Measurements from ENCODE around the gene PLCG2. TPM values are rescaled to one million over a fixed set of nuclear protein-coding genes. Genes with fewer than 3 reads are reported as not detected.
A peak's percentile ranks its signal among the peaks of the same experiment; 100 is the strongest.

The PLCG2 gene
- total and polyA plus RNA-seq, 2 donors = 8.0 to 13.0 TPM

- no peak overlapping the region for H3K4me3 ChIP-seq (ENCODE audit: low read depth, low read length)
- DNase-seq (ENCODE audit: extremely low spot score) = no peak
- no peak overlapping the region for H3K27ac ChIP-seq (ENCODE audit: low read depth)
- H3K4me1 ChIP-seq (ENCODE audit: insufficient read depth) = no peaks in the 10 kb centered on the region
- no peaks in the 10 kb centered on the region for H3K36me3 ChIP-seq (ENCODE audit: insufficient read depth)
- WGBS = 91% methylated on average over 11 of the region's 11 CpGs
Measured at GRCh38 chr16:81765111-81765919, 13.8 kb upstream of the PLCG2 start.

- DNase-seq (ENCODE audit: extremely low spot score) = no peak
- Histone ChIP-seq H3K27ac (ENCODE audit: low read depth) (no peak overlapping the region), H3K36me3 (ENCODE audit: insufficient read depth) (no peaks in the 10 kb centered on the region), H3K4me1 (ENCODE audit: insufficient read depth) (no peaks in the 10 kb centered on the region), H3K4me3 (ENCODE audit: low read depth, low read length) (no peak overlapping the region)
Measured at GRCh38 chr16:81765969-81766368, 13.1 kb upstream of the PLCG2 start.

- no peak overlapping the region for H3K4me3 ChIP-seq (ENCODE audit: low read depth, low read length)
- no peaks in the 10 kb centered on the region for H3K36me3 ChIP-seq (ENCODE audit: insufficient read depth)
- WGBS = 79% methylated on average over 9 of the region's 9 CpGs
- DNase-seq (ENCODE audit: extremely low spot score) = no peak
- H3K4me1 ChIP-seq (ENCODE audit: insufficient read depth) = no peaks in the 10 kb centered on the region
- H3K27ac ChIP-seq (ENCODE audit: low read depth) = no peak overlapping the region
Measured at GRCh38 chr16:81767987-81768592, 11.0 kb upstream of the PLCG2 start.

GRCh38 chr16:81770008-81770407 is 9.1 kb upstream of the PLCG2 start:
- DNase-seq (ENCODE audit: extremely low spot score) = no peak
- WGBS = 91% methylated on average over 7 of the region's 7 CpGs

GRCh38 chr16:81774348-81774747 is 4.7 kb upstream of the PLCG2 start:
- Histone ChIP-seq H3K4me1 (ENCODE audit: insufficient read depth) (peaks cover 2% of the 10 kb centered on the region), H3K27ac (ENCODE audit: low read depth) (no peak overlapping the region), H3K4me3 (ENCODE audit: low read depth, low read length) (no peak overlapping the region), H3K36me3 (ENCODE audit: insufficient read depth) (no peaks in the 10 kb centered on the region)
- WGBS = 63% methylated on average over 7 of the region's 7 CpGs
- DNase-seq (ENCODE audit: extremely low spot score) = no peak

More at GRCh38 chr16:81770008-81770407, 9.1 kb upstream of the PLCG2 start:
- Histone ChIP-seq H3K4me3 (ENCODE audit: low read depth, low read length) (no peak overlapping the region), H3K36me3 (ENCODE audit: insufficient read depth) (no peaks in the 10 kb centered on the region), H3K4me1 (ENCODE audit: insufficient read depth) (no peaks in the 10 kb centered on the region), H3K27ac (ENCODE audit: low read depth) (no peak overlapping the region)

GRCh38 chr16:81775570-81775969 is 3.5 kb upstream of the PLCG2 start:
- Histone ChIP-seq H3K4me1 (ENCODE audit: insufficient read depth) (peaks cover 2% of the 10 kb centered on the region), H3K27ac (ENCODE audit: low read depth) (no peak overlapping the region), H3K36me3 (ENCODE audit: insufficient read depth) (no peaks in the 10 kb centered on the region), H3K4me3 (ENCODE audit: low read depth, low read length) (no peak overlapping the region)
- no peak for DNase-seq (ENCODE audit: extremely low spot score)

GRCh38 chr16:81778231-81778630 is 860 bp upstream of the PLCG2 start:
- Histone ChIP-seq H3K36me3 (ENCODE audit: insufficient read depth) (no peaks in the 10 kb centered on the region), H3K4me1 (ENCODE audit: insufficient read depth) (peaks cover 2% of the 10 kb centered on the region), H3K4me3 (ENCODE audit: low read depth, low read length) (no peak overlapping the region), H3K27ac (ENCODE audit: low read depth) (no peak overlapping the region)
- no peak for DNase-seq (ENCODE audit: extremely low spot score)
- WGBS = 80% methylated on average over 6 of the region's 6 CpGs

GRCh38 chr16:81779536-81780320 is 637 bp downstream of the PLCG2 start:
- Histone ChIP-seq H3K4me3 (ENCODE audit: low read depth, low read length) (peak overlapping the region; percentile 65), H3K36me3 (ENCODE audit: insufficient read depth) (no peaks in the 10 kb centered on the region), H3K4me1 (ENCODE audit: insufficient read depth) (peaks cover 2% of the 10 kb centered on the region), H3K27ac (ENCODE audit: low read depth) (no peak overlapping the region)
- WGBS = 4% methylated on average over 58 of the region's 58 CpGs
- DNase-seq (ENCODE audit: extremely low spot score) = no peak

GRCh38 chr16:81780350-81780749 is 1.3 kb downstream of the PLCG2 start:
- 80% methylated on average over 8 of the region's 8 CpGs for WGBS
- no peaks in the 10 kb centered on the region for H3K36me3 ChIP-seq (ENCODE audit: insufficient read depth)
- no peak for DNase-seq (ENCODE audit: extremely low spot score)
- peaks cover 2% of the 10 kb centered on the region for H3K4me1 ChIP-seq (ENCODE audit: insufficient read depth)
- peak overlapping the region; percentile 65 for H3K4me3 ChIP-seq (ENCODE audit: low read depth, low read length)
- no peak overlapping the region for H3K27ac ChIP-seq (ENCODE audit: low read depth)

GRCh38 chr16:81782236-81782635 is 3.1 kb downstream of the PLCG2 start:
- DNase-seq (ENCODE audit: extremely low spot score) = no peak
- Histone ChIP-seq H3K4me3 (ENCODE audit: low read depth, low read length) (no peak overlapping the region), H3K36me3 (ENCODE audit: insufficient read depth) (no peaks in the 10 kb centered on the region), H3K4me1 (ENCODE audit: insufficient read depth) (peaks cover 2% of the 10 kb centered on the region), H3K27ac (ENCODE audit: low read depth) (no peak overlapping the region)
- WGBS = 91% methylated on average over 3 of the region's 3 CpGs

- H3K36me3 ChIP-seq (ENCODE audit: insufficient read depth) = no peaks in the 10 kb centered on the region
- no peak overlapping the region for H3K4me3 ChIP-seq (ENCODE audit: low read depth, low read length)
- 30% methylated on average over 3 of the region's 3 CpGs for WGBS
- no peak overlapping the region for H3K27ac ChIP-seq (ENCODE audit: low read depth)
- peaks cover under 1% of the 10 kb centered on the region for H3K4me1 ChIP-seq (ENCODE audit: insufficient read depth)
- DNase-seq (ENCODE audit: extremely low spot score) = no peak
Measured at GRCh38 chr16:81784072-81784795, 5.1 kb downstream of the PLCG2 start.

GRCh38 chr16:81785138-81785924 is 6.2 kb downstream of the PLCG2 start:
- DNase-seq (ENCODE audit: extremely low spot score) = no peak
- H3K27ac ChIP-seq (ENCODE audit: low read depth) = no peak overlapping the region
- H3K4me3 ChIP-seq (ENCODE audit: low read depth, low read length) = no peak overlapping the region
- 73% methylated on average over 7 of the region's 7 CpGs for WGBS
- no peaks in the 10 kb centered on the region for H3K36me3 ChIP-seq (ENCODE audit: insufficient read depth)
- H3K4me1 ChIP-seq (ENCODE audit: insufficient read depth) = no peaks in the 10 kb centered on the region

GRCh38 chr16:81786321-81786720 is 7.2 kb downstream of the PLCG2 start:
- Histone ChIP-seq H3K36me3 (ENCODE audit: insufficient read depth) (no peaks in the 10 kb centered on the region), H3K4me3 (ENCODE audit: low read depth, low read length) (no peak overlapping the region), H3K27ac (ENCODE audit: low read depth) (no peak overlapping the region), H3K4me1 (ENCODE audit: insufficient read depth) (no peaks in the 10 kb centered on the region)
- no peak for DNase-seq (ENCODE audit: extremely low spot score)
- WGBS = 57% methylated on average over 6 of the region's 6 CpGs
